Adipose tissue (tissue), 3 donors: ENCODE results near the gene RAB3GAP1. TPM values are rescaled to one million over a fixed set of nuclear protein-coding genes. Genes with fewer than 3 reads are reported as not detected.
"Not testable (repeated sequence)": the region's sequence is repeated elsewhere in the genome, so short reads cannot be mapped to it uniquely, and the experiment has no call there.

Experiments used
- H3K27ac ChIP-seq: one replicate; pipeline ENCODE4 v1.5.1; 2013; ENCODE audit warnings: low read depth, low read length
- WGBS, 3 donors: extraction: QIAGEN DNeasy Blood & Tissue Kit; methylation state at CpG; one replicate each; pipeline ENCODE4 v1.1.7; 2013; 5-methylcytosine and 5-hydroxymethylcytosine counted together
- polyA plus RNA-seq, 3 donors: library from polyadenylated mRNA; stranded (reverse); fragments of 200-250 nt; gene quantifications; one replicate each; pipeline ENCODE4 v1.2.3, GENCODE V29; 2013
- donor health status: healthy with polysubstance abuse.
- donor health status: Bipolar disorder and iron deficiency.
- donor health status: healthy.

Gene RAB3GAP1
- polyA plus RNA-seq, 3 donors: 17.3 to 19.9 (median 18.3) TPM

GRCh38 chr2:135095591-135095990 lies 43.5 kb downstream of the RAB3GAP1 start:
- no peak overlapping the region for H3K27ac ChIP-seq
- WGBS, 3 donors: 97 to 100% (median 98%) methylated on average over 3 of the region's 3 CpGs

GRCh38 chr2:135096665-135097446 lies 44.8 kb downstream of the RAB3GAP1 start:
- WGBS, 3 donors: 89 to 96% (median 93%) methylated on average over 4 of the region's 4 CpGs
- no peak overlapping the region for H3K27ac ChIP-seq

GRCh38 chr2:135097532-135098231 lies 45.6 kb downstream of the RAB3GAP1 start:
- WGBS, 3 donors: 96 to 99% (median 97%) methylated on average over 2 of the region's 2 CpGs
- H3K27ac ChIP-seq: no peak overlapping the region

- H3K27ac ChIP-seq: no peak overlapping the region
- 75 to 90% (median 82%) methylated on average over 5 of the region's 5 CpGs for WGBS, 3 donors
Observed at GRCh38 chr2:135099802-135100483, 47.9 kb downstream of the RAB3GAP1 start.

- WGBS, 3 donors: 96 to 97% (median 96%) methylated on average over 1 of the region's 1 CpG
Observed at GRCh38 chr2:135103843-135104242, 51.8 kb downstream of the RAB3GAP1 start.

GRCh38 chr2:135105513-135106316 lies 53.6 kb downstream of the RAB3GAP1 start:
- 96 to 97% (median 97%) methylated on average over 34 to 48 of the region's 56 CpGs for WGBS, 3 donors
- H3K27ac ChIP-seq: not testable (repeated sequence)

More at GRCh38 chr2:135103843-135104242, 51.8 kb downstream of the RAB3GAP1 start:
- no peak overlapping the region for H3K27ac ChIP-seq

GRCh38 chr2:135113322-135113721 lies 61.2 kb downstream of the RAB3GAP1 start:
- 93 to 99% (median 98%) methylated on average over 3 of the region's 3 CpGs for WGBS, 3 donors
- H3K27ac ChIP-seq: no peak overlapping the region

- H3K27ac ChIP-seq: no peak overlapping the region
Observed at GRCh38 chr2:135119582-135119981, 67.5 kb downstream of the RAB3GAP1 start.

- WGBS, 3 donors: 53 to 98% (median 94%) methylated on average over 2 of the region's 2 CpGs
- no peak overlapping the region for H3K27ac ChIP-seq
Observed at GRCh38 chr2:135121016-135121657, 69.0 kb downstream of the RAB3GAP1 start.

- 86 to 97% (median 95%) methylated on average over 6 of the region's 6 CpGs for WGBS, 3 donors
- not testable (repeated sequence) for H3K27ac ChIP-seq
Observed at GRCh38 chr2:135121658-135122039, 69.6 kb downstream of the RAB3GAP1 start.

- H3K27ac ChIP-seq: no peak overlapping the region
- WGBS, 3 donors: 94 to 98% (median 98%) methylated on average over 1 of the region's 1 CpG
Observed at GRCh38 chr2:135124924-135125886, 73.1 kb downstream of the RAB3GAP1 start.

GRCh38 chr2:135125940-135126339 lies 73.8 kb downstream of the RAB3GAP1 start:
- no peak overlapping the region for H3K27ac ChIP-seq
- WGBS, 3 donors: 94 to 100% (median 96%) methylated on average over 2 of the region's 2 CpGs

GRCh38 chr2:135130751-135131150 lies 78.7 kb downstream of the RAB3GAP1 start:
- WGBS, 3 donors: 94 to 98% (median 97%) methylated on average over 2 of the region's 2 CpGs
- H3K27ac ChIP-seq: no peak overlapping the region

GRCh38 chr2:135132314-135132713 lies 80.2 kb downstream of the RAB3GAP1 start:
- no peak overlapping the region for H3K27ac ChIP-seq
- whole genome bisulfite sequencing, 3 donors: 89 to 93% (median 92%) methylated on average over 1 of the region's 1 CpG

- H3K27ac ChIP-seq: no peak overlapping the region
Observed at GRCh38 chr2:135140606-135141005, 88.5 kb downstream of the RAB3GAP1 start.

GRCh38 chr2:135142323-135142722 lies 90.2 kb downstream of the RAB3GAP1 start:
- 94 to 96% (median 96%) methylated on average over 1 of the region's 1 CpG for WGBS, 3 donors
- H3K27ac ChIP-seq: no peak overlapping the region

GRCh38 chr2:135144343-135144742 lies 92.3 kb downstream of the RAB3GAP1 start:
- 98 to 100% (median 99%) methylated on average over 2 of the region's 2 CpGs for WGBS, 3 donors
- no peak overlapping the region for H3K27ac ChIP-seq
